K562 (cell line): ENCODE results near the gene SPATA12. TPM values are rescaled to one million over a fixed set of nuclear protein-coding genes. Genes with fewer than 3 reads are reported as not detected.

ENCODE experiments used
- ATAC-seq: fragments of 200-7000 bp; cut with Tn5 transposase; 3 replicates; pipeline ENCODE4 v1.9.1; 2020; ENCODE audit warnings: moderate library complexity
- BruUV-seq: library from RNA; stranded (reverse); fragments of 400-500 nt; replicated peaks from 2 replicates; lab custom pipeline; 2021; lab: Mats Ljungman, UMichigan
- CTCF ChIA-PET: fragments of 300-600 bp; formaldehyde crosslinking; extraction: SDS; loops from one replicate; lab custom pipeline; 2021; ENCODE audit warnings: low intra/inter-chr PET ratio; lab: Yijun Ruan, JAX
- POLR2A ChIA-PET: fragments of 300-600, 350-650 bp; sonication (Branson Sonifier 250); formaldehyde crosslinking; extraction: SDS; loops from one replicate; lab custom pipeline; 2021; ENCODE audit warnings: antibody characterized with exemption, inconsistent platforms; lab: Yijun Ruan, JAX
- DNase-seq, 4 experiments: peaks; one replicate each; pipeline versions ENCODE4 v3.0.0 to v3.0.0-alpha.2; 2011 to 2018; ENCODE audit warnings: low spot score in 3 of 4, mixed read lengths in 3 of 4; ENCODE audit errors: extremely low read depth in 1 of 4
- FAIRE-seq: peaks from 2 replicates; lab custom pipeline; 2011; peaks lifted over from hg19 to GRCh38; lab: Jason Lieb, UNC
- H2AFZ ChIP-seq: 2 replicates; pipeline ENCODE4 v1.6.0; 2011; ENCODE audit warnings: low read depth, low read length, control low read depth, inconsistent platforms
- H3K27ac ChIP-seq: fragments of 200-600 bp; 3 replicates; pipeline ENCODE4 v1.8.0; 2011; ENCODE audit warnings: low read depth, mild to moderate bottlenecking, control low read depth, inconsistent platforms, low read length, moderate library complexity, mixed read lengths; ENCODE audit errors: extremely low read depth
- H3K27me3 ChIP-seq, 2 experiments: fragments of 300-600 bp in 1 of 2; 2 replicates in 1 of 2; 3 replicates in 1 of 2; pipeline versions ENCODE4 v1.6.0 to v1.8.0; 2011; ENCODE audit warnings: inconsistent platforms in 2 of 2, low read length in 2 of 2, mild to moderate bottlenecking in 1 of 2, mixed read lengths in 1 of 2, moderate library complexity in 1 of 2; ENCODE audit not compliant: control insufficient read depth in 2 of 2, insufficient read depth in 2 of 2
- H3K36me3 ChIP-seq: fragments of 300-600 bp; 3 replicates; pipeline ENCODE4 v1.8.0; 2011; ENCODE audit warnings: mild to moderate bottlenecking, low read length, inconsistent platforms; ENCODE audit not compliant: control insufficient read depth, insufficient read depth
- H3K4me1 ChIP-seq, 2 experiments: fragments of 200-600 bp in 1 of 2; replicated peaks in 1 of 2; 2 replicates in 1 of 2; 3 replicates in 1 of 2; pipeline versions ENCODE4 v1.5.1 to v1.8.0; 2011; ENCODE audit warnings: inconsistent platforms in 2 of 2, low read length in 2 of 2, mild to moderate bottlenecking in 1 of 2, mixed read lengths in 1 of 2, moderate library complexity in 1 of 2; ENCODE audit not compliant: control insufficient read depth in 2 of 2, insufficient read depth in 2 of 2
- H3K4me2 ChIP-seq: 2 replicates; pipeline ENCODE4 v1.6.1; 2011; ENCODE audit warnings: low read length, control low read depth, inconsistent platforms, mixed read lengths; ENCODE audit not compliant: insufficient read depth
- H3K4me3 ChIP-seq: fragments of 200-600 bp; sonication (generic), shearing (Covaris generic); 2 replicates; pipeline ENCODE4 v1.5.1; 2016; ENCODE audit warnings: control low read depth, inconsistent platforms
- H3K79me2 ChIP-seq: fragments of 200-600 bp; 3 replicates; pipeline ENCODE4 v1.8.0; 2011; ENCODE audit warnings: low read length, inconsistent platforms; ENCODE audit not compliant: control insufficient read depth, insufficient read depth
- H3K9ac ChIP-seq, 2 experiments: 2 replicates each; pipeline versions ENCODE4 v1.6.0 to v1.6.1; 2011; ENCODE audit warnings: low read depth in 2 of 2, low read length in 2 of 2, control low read depth in 1 of 2, inconsistent platforms in 1 of 2, mild to moderate bottlenecking in 1 of 2, mixed read lengths in 1 of 2; ENCODE audit not compliant: insufficient read depth in 1 of 2
- H3K9me1 ChIP-seq: one replicate; pipeline ENCODE4 v1.6.0; 2011; ENCODE audit warnings: inconsistent platforms, mild to moderate bottlenecking, low read length, moderate library complexity; ENCODE audit not compliant: control insufficient read depth, insufficient read depth
- H3K9me3 ChIP-seq: replicated peaks from 2 replicates; pipeline ENCODE4 v1.5.1; 2011; ENCODE audit warnings: low read depth, low read length, inconsistent platforms; ENCODE audit not compliant: control insufficient read depth, insufficient read depth
- H4K20me1 ChIP-seq: replicated peaks from 2 replicates; pipeline ENCODE4 v1.6.1; 2011; ENCODE audit warnings: low read length, inconsistent platforms, mixed read lengths; ENCODE audit not compliant: control insufficient read depth, insufficient read depth
- AFF1 ChIP-seq, 2 experiments: fragments of 450-650 bp; IDR thresholded peaks; 2 replicates each; pipeline ENCODE4 v1.6.1; 2018; ENCODE audit warnings: mild to moderate bottlenecking in 2 of 2, low read depth in 1 of 2; ENCODE audit not compliant: partially characterized antibody in 2 of 2
- BRD4 ChIP-seq: fragments of 200-600 bp; sonication (generic); IDR thresholded peaks from 2 replicates; pipeline ENCODE4 v1.6.1; 2017; ENCODE audit warnings: inconsistent platforms
- CEBPB ChIP-seq: fragments of 450-650 bp; IDR thresholded peaks from 2 replicates; pipeline ENCODE4 v1.6.1; 2016; ENCODE audit warnings: missing genetic modification characterization, missing compliant biosample characterization
- FOXA1 ChIP-seq: fragments of 450-650 bp; IDR thresholded peaks from 2 replicates; pipeline ENCODE4 v1.6.1; 2016; ENCODE audit warnings: mild to moderate bottlenecking, borderline replicate concordance
- NELFE ChIP-seq: IDR thresholded peaks from 2 replicates; pipeline ENCODE4 v1.6.1; 2011; ENCODE audit warnings: mild to moderate bottlenecking; ENCODE audit not compliant: insufficient read depth, insufficient read length
- PYGO2 ChIP-seq: fragments of 450-650 bp; IDR thresholded peaks from 2 replicates; pipeline ENCODE4 v1.6.1; 2016; ENCODE audit warnings: mild to moderate bottlenecking, missing genetic modification characterization, moderate library complexity, missing compliant biosample characterization
- RAD21 ChIP-seq, 2 experiments: fragments of 250-450 bp in 1 of 2; fragments of 450-650 bp in 1 of 2; sonication (Bioruptor Pico) in 1 of 2; formaldehyde crosslinking in 1 of 2; IDR thresholded peaks in 1 of 2; conservative IDR thresholded peaks in 1 of 2; 2 replicates each; pipeline versions ENCODE4 v1.4.0 to v1.8.0; 2020 to 2022; ENCODE audit warnings: mild to moderate bottlenecking in 2 of 2, moderate library complexity in 1 of 2
- SPI1 ChIP-seq: IDR thresholded peaks from 2 replicates; pipeline ENCODE4 v1.6.1; 2011; ENCODE audit warnings: low read depth, low read length, control low read depth, borderline replicate concordance
- STAT5B ChIP-seq: fragments of 250-450 bp; sonication (Bioruptor Pico); IDR thresholded peaks from 2 replicates; pipeline ENCODE4 v1.8.0; 2021; ENCODE audit warnings: mild to moderate bottlenecking, inconsistent platforms
- ZNF232 ChIP-seq: sonication (generic); formaldehyde crosslinking; IDR thresholded peaks from 2 replicates; pipeline ENCODE4 v1.8.0; 2022; ENCODE audit warnings: mild to moderate bottlenecking, missing genetic modification reagents
- ZNF347 ChIP-seq: fragments of 450-650 bp; formaldehyde crosslinking; IDR thresholded peaks from 2 replicates; pipeline ENCODE4 v1.4.0; 2020; ENCODE audit warnings: low read depth, mild to moderate bottlenecking, moderate library complexity
- WGBS: fragments of 100-300 bp; shearing (Covaris generic); methylation state at CpG from one replicate; pipeline ENCODE4 v1.1.6; 2016; ENCODE audit warnings: low coverage, mixed read lengths; ENCODE audit not compliant: insufficient coverage; ENCODE audit errors: missing lambda C conversion rate; 5-methylcytosine and 5-hydroxymethylcytosine counted together
- in situ Hi-C: fragments of 300-500 bp; cut with MboI; formaldehyde crosslinking; loops from 4 replicates; pipeline ENCODE4 v1.15.0; 2018; ENCODE audit warnings: inconsistent platforms, mixed read lengths
- intact Hi-C: fragments of 100-400 bp; cut with micrococcal nuclease; formaldehyde crosslinking; loops from 2 replicates; pipeline ENCODE4 v1.14.2; 2022
- polyA plus RNA-seq, 8 experiments: library from polyadenylated mRNA; depleted of rRNA in 4 of 8; stranded (reverse) in 5 of 8; unstranded in 3 of 8; fragments of >200 nt; fragmentation: Nextera tagmentation in 2 of 8; fragmentation: Illumina TruSeq in 1 of 8; extraction: Ambion mirVana in 2 of 8; extraction: Trizol in 1 of 8; gene quantifications; 2 replicates each; pipeline versions ENCODE4 v1.2.1 to v1.2.3, GENCODE V29; 2011 to 2014; ENCODE audit warnings: inconsistent platforms in 1 of 8, missing spikeins in 1 of 8
- total RNA-seq, 7 experiments: library from RNA; depleted of rRNA in 6 of 7; stranded (reverse); fragments of >200 nt in 6 of 7; fragmentation: Illumina TruSeq in 2 of 7; extraction: Trizol in 2 of 7; gene quantifications; 2 replicates each; pipeline versions ENCODE4 v1.2.1 to v1.2.3, GENCODE V29; 2011 to 2021; ENCODE audit warnings: low replicate concordance in 1 of 7

The SPATA12 gene
- total and polyA plus RNA-seq, 9 of the 15 experiments (the other 6 are each of a cell fraction or from before 2014, with no cell fraction given) = not detected

- no peak for TF ChIP-seq AFF1 (IDR thresholded peaks at IDR 0.05; ENCODE audit: low read depth in 1 of 2, partially characterized antibody in 2 of 2)
- TF ChIP-seq CEBPB = peak; percentile 15; the same call in 1 of the 2 replicates
- no peak for TF ChIP-seq BRD4
- no peak for TF ChIP-seq STAT5B
- no peak for TF ChIP-seq NELFE
Measured at GRCh38 chr3:57064572-57064971, 4.1 kb downstream of the SPATA12 start (continued).

GRCh38 chr3:57065588-57065987 is 5.1 kb downstream of the SPATA12 start:
- POLR2A ChIA-PET = interaction anchor here (0.6 kb wide), 3 partner anchors 11 to 179 kb away, joined by 3 to 5 read pairs (median 3); no protein-coding TSS in a partner anchor
- H3K4me1 ChIP-seq = peaks cover 5 to 6% of the 10 kb centered on the region in 2 experiments

More at GRCh38 chr3:57065588-57065987, 5.1 kb downstream of the SPATA12 start:
- Histone ChIP-seq H3K27ac (no peak overlapping the region), H4K20me1 (no peaks in the 10 kb centered on the region), H3K9me3 (no peaks in the 10 kb centered on the region), H3K4me2 (no peak overlapping the region), H3K9me1 (no peaks in the 10 kb centered on the region), H3K4me3 (no peak overlapping the region), H3K79me2 (no peaks in the 10 kb centered on the region), H3K9ac (no peak overlapping the region), H3K27me3 (no peaks in the 10 kb centered on the region), H2AFZ (no peak overlapping the region), H3K36me3 (no peaks in the 10 kb centered on the region)
- no TSS peak for BruUV-seq
- CTCF ChIA-PET = no interaction called here
- TF ChIP-seq ZNF347 (CRISPR knock-in tag) (no peak), SPI1 (no peak), PYGO2 (tag) (no peak), ZNF232 (CRISPR knock-in tag) (no peak), FOXA1 (no peak), RAD21 (CRISPR knock-in tag; conservative IDR thresholded peaks at IDR 0.05 in 1 of 2, IDR thresholded peaks at IDR 0.05 in 1 of 2) (peak in 1 of 2 experiments; percentile 13; a peak in 1 of 4 replicates)
- FAIRE-seq (no peak), ATAC-seq (0 out of 3 replicates have a peak, but pooled peaks have one; percentile 27), DNase-seq (no peak)
- 11% methylated on average over 3 of the region's 3 CpGs for WGBS
- in situ Hi-C loops (no loop called here), intact Hi-C loops (no loop called here)
